Epidermal melanocyte (primary cell): ENCODE results near the gene PTRH2.

Experiments used
- DNase-seq: peaks from one replicate; pipeline ENCODE4 v3.0.0; 2011; ENCODE audit warnings: low spot score; ENCODE audit not compliant: insufficient read length

Gene PTRH2

GRCh38 chr17:59722623-59723022, 15.4 kb upstream of the PTRH2 start:
- no peak for DNase-seq

- peak; percentile 18 for DNase-seq
These were observed 12.3 kb upstream of the PTRH2 start for GRCh38 chr17:59719526-59719925.

- DNase-seq: no peak
These were observed 9.2 kb upstream of the PTRH2 start for GRCh38 chr17:59716427-59716826.

- no peak for DNase-seq
These were observed 7.0 kb upstream of the PTRH2 start for GRCh38 chr17:59714255-59714654.

- DNase-seq: no peak
These were observed 5.6 kb upstream of the PTRH2 start for GRCh38 chr17:59712862-59713261.

GRCh38 chr17:59711936-59712335, 4.7 kb upstream of the PTRH2 start:
- no peak for DNase-seq

GRCh38 chr17:59707971-59708430, 771 bp upstream of the PTRH2 start:
- DNase-seq: no peak

- no peak for DNase-seq
These were observed 4.9 kb downstream of the PTRH2 start for GRCh38 chr17:59702304-59702703.

GRCh38 chr17:59699786-59700185, 7.4 kb downstream of the PTRH2 start:
- DNase-seq: no peak

GRCh38 chr17:59699218-59699617, 8.0 kb downstream of the PTRH2 start:
- DNase-seq: no peak

- no peak for DNase-seq
These were observed 9.1 kb downstream of the PTRH2 start for GRCh38 chr17:59698143-59698542.

- DNase-seq: no peak
These were observed 10.4 kb downstream of the PTRH2 start for GRCh38 chr17:59696682-59697277.

GRCh38 chr17:59695945-59696681, 11.1 kb downstream of the PTRH2 start:
- DNase-seq: no peak

- no peak for DNase-seq
These were observed 12.9 kb downstream of the PTRH2 start for GRCh38 chr17:59694344-59694743.

- no peak for DNase-seq
These were observed 13.6 kb downstream of the PTRH2 start for GRCh38 chr17:59693582-59693981.

- DNase-seq: no peak
These were observed 18.7 kb downstream of the PTRH2 start for GRCh38 chr17:59688496-59688895.

GRCh38 chr17:59688008-59688407, 19.2 kb downstream of the PTRH2 start:
- no peak for DNase-seq

- no peak for DNase-seq
These were observed 22.3 kb downstream of the PTRH2 start for GRCh38 chr17:59684967-59685366.

GRCh38 chr17:59683283-59683682, 23.9 kb downstream of the PTRH2 start:
- DNase-seq: no peak

GRCh38 chr17:59680314-59680713, 26.9 kb downstream of the PTRH2 start:
- no peak for DNase-seq

- DNase-seq: no peak
These were observed 28.3 kb downstream of the PTRH2 start for GRCh38 chr17:59678918-59679317.

GRCh38 chr17:59676716-59677115, 30.5 kb downstream of the PTRH2 start:
- DNase-seq: no peak

GRCh38 chr17:59675231-59675630, 32.0 kb downstream of the PTRH2 start:
- no peak for DNase-seq
